Transverse colon (tissue), 3 donors: ENCODE results near the gene CCDC148.

Experiments
- CTCF ChIP-seq, 5 experiments: fragments of 200-600 bp in 3 of 5; fragments of 450-650 bp in 2 of 5; sonication (generic) in 3 of 5; IDR thresholded peaks; 1 replicate in 2 of 5; 2 replicates in 3 of 5; pipeline ENCODE4 v1.5.1; 2016 to 2017; ENCODE audit warnings: antibody characterized with exemption in 5 of 5, inconsistent platforms in 3 of 5, mild to moderate bottlenecking in 2 of 5, moderate library complexity in 1 of 5
- POLR2A ChIP-seq: fragments of 450-650 bp; IDR thresholded peaks from one replicate; pipeline ENCODE4 v1.6.1; 2016; ENCODE audit warnings: antibody characterized with exemption, mild to moderate bottlenecking, moderate library complexity

- TF ChIP-seq CTCF (IDR thresholded peaks at IDR 0.05) (no peak), POLR2A (no peak)
Observed at GRCh38 chr2:158323381-158323780, 133.2 kb downstream of the CCDC148 start.
